Measurements from ENCODE around the gene AADACL4.

Gene AADACL4

GRCh38 chr1:12643785-12644184 is at the start of gene AADACL4:
Gene AADACL4, plus strand, starts transcription at chr1:12644085. Its CDS starts 462 bp downstream, at chr1:12644547.
- DNase-seq (ENCODE audit: low read depth in 2 of 2, low spot score in 1 of 2): no peak

DNA sequence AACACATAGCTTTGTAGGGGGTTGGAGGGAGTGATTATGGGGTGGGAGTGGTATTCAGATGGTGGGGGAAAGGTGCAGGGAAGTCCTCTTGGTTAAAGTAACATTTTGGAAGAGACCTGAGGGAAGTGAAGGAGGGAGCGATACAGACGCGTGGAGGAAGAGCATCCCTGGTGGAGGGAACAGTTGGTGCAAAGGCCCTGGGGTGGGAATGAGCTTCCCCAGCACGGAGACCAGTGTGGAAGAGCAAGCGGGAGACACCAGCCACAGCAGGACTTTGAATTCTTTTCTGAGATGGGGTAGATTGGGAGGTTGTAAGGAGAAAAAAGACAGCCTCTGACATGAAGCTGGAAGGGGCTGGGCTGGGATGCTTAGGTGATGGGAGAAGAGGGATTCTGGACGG is 49.4 kb upstream of the AADACL4 start:
- DNase-seq (ENCODE audit: low read depth in 2 of 2, low spot score in 1 of 2): no peak

GRCh38 chr1:12594966-12595756 is 48.7 kb upstream of the AADACL4 start:
- no peak for DNase-seq (ENCODE audit: low read depth in 2 of 2, low spot score in 1 of 2)

GRCh38 chr1:12595757-12596006 is 48.2 kb upstream of the AADACL4 start:
- no peak for DNase-seq (ENCODE audit: low read depth in 2 of 2, low spot score in 1 of 2)

DNA sequence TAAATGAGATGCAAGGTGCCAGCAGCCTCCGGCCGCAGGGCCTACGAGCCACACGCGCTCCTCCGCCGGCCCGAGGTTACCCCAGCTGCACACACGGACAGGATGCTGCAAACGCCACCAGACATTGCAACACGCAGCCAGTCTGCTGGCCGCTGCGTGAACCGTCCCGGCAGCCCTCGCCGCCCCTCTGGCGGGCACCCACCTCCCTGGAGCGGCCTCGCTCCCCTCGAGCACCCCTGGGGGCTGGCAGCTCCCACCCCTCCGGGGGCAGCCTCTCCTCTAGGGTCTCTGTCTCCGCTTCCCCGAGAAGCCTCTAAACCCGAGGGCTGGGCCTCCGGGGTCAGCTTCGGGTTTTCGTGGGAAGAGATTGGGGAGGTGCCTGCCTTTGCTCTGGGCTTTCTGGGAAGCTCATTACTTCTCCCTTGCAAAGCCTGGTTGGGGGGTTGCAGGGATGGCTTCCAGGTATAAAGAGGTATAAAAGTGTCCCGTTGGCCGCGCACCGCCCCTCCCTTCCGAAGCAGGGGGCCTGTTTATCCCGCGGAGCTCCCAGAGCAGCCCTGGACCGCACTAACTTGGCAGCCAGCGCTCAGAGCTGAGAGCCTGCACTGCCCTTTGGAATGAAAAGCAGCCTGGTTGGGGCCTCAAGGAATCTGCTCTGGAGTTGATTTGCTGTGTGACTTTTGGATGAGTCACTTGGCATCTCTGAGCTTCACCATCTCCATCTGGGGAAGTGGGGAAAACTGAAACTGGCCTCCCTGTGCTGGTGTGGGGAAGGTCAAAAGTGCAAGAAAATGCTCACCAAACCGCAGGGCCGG is 47.7 kb upstream of the AADACL4 start:
- DNase-seq (ENCODE audit: low read depth in 2 of 2, low spot score in 1 of 2): no peak

GRCh38 chr1:12597792-12598191 is 46.1 kb upstream of the AADACL4 start:
- DNase-seq (ENCODE audit: low read depth in 2 of 2, low spot score in 1 of 2): no peak

DNA sequence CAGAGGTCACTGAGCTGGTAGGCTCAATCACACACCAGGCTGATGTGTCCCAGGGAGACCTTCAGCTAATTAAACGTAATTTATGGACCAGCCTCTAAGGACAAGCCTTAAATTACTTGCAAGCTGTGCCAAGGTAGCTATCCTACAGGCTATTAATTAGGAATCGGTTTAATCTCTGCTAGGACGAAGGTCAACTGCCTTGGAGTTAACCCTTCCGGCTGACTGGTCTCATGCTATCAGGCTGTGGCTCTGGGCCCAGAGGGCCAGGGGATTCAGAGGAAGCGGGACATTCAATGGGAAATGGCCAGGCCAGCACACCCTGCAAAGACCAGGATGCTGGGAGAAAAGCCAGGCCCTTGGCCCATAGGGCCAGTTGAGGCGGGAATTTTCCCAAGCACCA is 44.9 kb upstream of the AADACL4 start:
- DNase-seq (ENCODE audit: low read depth in 2 of 2, low spot score in 1 of 2): no peak

- DNase-seq (ENCODE audit: low read depth in 2 of 2, low spot score in 1 of 2): no peak
These were observed 44.2 kb upstream of the AADACL4 start for GRCh38 chr1:12599657-12600056.

DNA sequence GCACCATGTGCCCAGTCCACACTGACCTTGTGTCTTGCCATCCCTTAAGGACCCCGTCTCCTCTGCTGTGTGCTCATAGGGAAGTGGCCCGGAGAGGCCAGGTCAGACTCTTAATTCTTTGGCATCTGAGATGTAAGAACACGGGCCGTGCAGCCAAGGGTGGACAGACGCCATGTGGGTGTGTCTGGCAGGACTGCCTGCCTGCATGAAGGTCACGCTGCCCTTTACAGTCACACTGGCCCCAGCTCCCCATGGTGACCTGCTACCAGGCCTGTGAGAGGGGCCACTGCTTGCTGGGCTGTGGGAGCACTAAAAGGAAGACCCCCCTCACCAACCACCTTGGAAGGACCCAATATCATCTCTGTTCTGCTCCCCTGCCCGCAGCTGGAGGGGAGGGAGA is 43.5 kb upstream of the AADACL4 start:
- no peak for DNase-seq (ENCODE audit: low read depth in 2 of 2, low spot score in 1 of 2)

DNA sequence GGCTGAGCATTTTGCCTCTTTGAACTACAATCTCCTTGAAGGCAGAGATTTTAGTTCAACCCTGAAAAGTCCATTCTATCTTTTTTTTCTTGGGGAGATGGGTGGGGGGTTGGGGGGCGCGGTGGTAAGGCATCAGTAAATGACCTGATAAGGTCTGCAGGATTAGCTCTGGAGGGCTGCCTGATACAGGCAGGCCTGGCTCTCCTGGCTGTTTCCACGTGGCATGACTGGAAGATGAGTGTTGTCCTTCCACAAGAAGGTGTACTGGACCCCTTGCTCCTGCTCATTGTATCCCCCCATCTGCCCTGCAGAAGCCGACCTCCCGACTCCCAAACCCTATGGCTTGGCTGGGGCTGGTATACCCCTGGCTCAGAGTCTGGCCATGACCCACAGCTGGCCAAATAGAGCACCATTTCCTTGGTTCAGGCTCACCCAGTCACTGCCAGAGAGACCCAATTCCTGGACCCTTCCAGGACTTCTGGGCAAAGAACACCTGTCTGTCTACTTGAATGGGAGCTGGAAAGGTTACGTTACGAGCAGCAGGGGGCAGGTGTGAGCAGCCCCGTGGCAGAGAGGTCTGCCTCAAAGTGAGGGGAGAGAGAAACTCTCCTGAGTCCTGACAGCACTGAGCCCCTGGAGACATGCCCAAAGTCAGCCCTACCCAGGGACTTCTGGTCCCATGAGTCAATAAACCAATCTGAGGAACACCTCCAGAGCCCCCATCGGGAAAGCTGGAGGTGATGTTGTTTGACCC is 42.8 kb upstream of the AADACL4 start:
- peak in 1 of 2 donors; percentile 43 for DNase-seq (ENCODE audit: low read depth in 2 of 2, low spot score in 1 of 2)

DNA sequence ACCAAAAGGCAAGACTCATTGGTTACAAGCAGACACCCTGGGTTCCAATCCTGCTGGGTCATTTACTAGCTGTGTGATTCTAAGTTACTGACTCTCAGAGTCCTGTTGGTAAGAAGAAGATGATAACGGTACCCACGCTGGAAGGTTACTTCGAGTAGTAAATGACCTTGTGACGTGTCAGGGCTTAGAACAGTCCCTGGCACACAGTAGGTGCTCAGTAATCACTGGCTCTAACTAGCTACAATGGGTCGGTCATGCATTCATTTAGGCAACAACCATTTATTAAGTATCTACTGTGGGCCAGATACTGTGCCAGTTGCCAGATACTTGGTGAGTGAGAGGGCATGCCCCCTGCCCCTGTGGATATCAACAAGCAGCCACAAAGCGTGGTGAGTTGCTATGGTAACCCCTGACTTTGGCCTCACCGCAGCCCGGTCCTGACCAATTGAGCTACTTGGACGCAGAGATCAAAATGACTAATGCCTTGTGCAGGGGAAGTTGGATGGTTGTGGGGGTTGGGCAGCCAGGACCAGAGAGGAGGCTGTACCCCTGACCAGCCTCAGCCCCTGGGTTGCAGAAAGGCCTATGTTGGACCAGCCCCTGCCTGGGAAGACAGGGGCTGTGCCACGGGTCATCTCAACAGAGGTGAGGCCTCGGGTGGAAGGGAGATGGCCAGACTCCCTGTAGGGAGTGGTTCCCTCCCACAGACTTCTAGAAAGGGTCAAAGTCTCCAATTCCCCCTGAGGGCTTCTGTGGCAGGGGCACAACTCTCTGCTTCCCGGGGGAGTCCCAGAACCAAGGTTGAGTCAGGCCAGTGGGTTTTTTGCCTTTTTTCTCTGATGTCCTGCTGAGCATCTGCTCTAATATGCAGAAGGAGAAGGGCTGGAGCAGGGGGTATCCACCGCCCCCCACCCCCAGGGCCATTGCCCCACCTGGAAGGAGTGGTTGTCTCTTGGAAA is 41.9 kb upstream of the AADACL4 start:
- no peak for DNase-seq (ENCODE audit: low read depth in 2 of 2, low spot score in 1 of 2)

DNA sequence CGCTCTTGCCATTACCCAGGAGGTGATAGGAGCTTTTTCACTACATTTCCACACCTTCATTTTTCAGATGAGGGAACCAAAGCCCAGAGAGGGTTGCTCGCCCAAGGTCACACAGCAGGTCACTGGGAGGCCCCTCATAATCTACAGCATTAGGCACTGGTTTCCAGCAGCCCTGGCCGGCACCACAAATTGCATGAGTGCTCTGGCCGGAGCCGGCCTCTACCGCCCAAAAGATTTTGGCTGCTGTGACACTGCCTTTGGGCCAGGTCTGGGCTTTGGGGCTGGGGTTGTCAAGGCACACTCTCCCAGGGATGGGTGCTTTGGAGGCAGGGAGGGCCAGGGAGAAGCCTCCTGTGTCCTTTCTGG is 41.2 kb upstream of the AADACL4 start:
- DNase-seq (ENCODE audit: low read depth in 2 of 2, low spot score in 1 of 2): no peak

DNA sequence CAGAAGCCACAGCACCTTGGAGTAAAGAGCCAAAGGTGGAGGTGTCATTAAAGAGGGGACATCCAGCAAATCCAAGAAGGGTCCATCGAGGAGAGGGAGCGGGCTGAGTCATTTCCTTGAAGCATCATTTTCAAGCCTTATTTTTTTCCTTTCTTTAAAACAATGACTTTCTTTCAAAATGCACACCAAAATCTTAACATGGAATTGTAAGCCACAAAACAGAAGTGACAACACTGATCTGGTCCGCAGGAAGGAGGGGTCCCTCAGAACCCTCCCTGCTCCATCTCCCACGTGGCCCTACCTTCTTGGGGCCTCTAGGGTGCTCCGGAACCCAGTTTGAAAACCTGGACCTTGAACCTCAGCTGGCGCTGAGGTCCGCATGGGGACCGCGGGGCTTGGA is 40.7 kb upstream of the AADACL4 start:
- no peak for DNase-seq (ENCODE audit: low read depth in 2 of 2, low spot score in 1 of 2)

GRCh38 chr1:12604114-12604874 is 39.6 kb upstream of the AADACL4 start:
- DNase-seq (ENCODE audit: low read depth in 2 of 2, low spot score in 1 of 2): peak in 1 of 2 donors; percentile 28

- DNase-seq (ENCODE audit: low read depth in 2 of 2, low spot score in 1 of 2): no peak
These were observed 38.9 kb upstream of the AADACL4 start for GRCh38 chr1:12604986-12605385.

- no peak for DNase-seq (ENCODE audit: low read depth in 2 of 2, low spot score in 1 of 2)
These were observed 36.6 kb upstream of the AADACL4 start for GRCh38 chr1:12607263-12607662.

GRCh38 chr1:12608311-12608957 is 35.5 kb upstream of the AADACL4 start:
- no peak for DNase-seq (ENCODE audit: low read depth in 2 of 2, low spot score in 1 of 2)

DNA sequence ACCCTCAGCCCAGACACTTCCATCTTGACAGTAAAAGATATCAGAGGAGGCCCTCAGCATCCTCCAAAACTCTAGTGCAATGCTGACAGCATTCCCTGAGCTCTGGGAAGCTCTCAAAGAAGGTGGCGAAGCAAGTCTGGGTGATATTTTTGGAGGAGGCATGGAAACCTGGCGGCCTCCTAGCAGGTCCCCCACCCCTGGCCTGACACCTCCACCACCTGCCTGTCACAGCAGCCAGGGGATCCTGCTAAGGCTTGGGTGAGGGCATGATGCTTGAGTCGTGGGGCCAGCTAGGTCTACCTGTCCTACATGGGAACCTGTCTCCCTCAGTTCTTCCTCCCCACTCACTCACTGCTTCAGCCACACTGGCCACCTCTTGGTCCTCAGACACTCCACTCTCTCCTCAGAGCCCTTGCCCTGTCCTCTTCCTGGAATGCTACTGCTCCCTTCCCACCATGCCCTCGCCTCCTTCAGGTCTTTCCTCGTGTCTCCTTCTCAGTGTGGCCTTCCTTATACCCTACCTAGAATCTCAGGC is 34.3 kb upstream of the AADACL4 start:
- no peak for DNase-seq (ENCODE audit: low read depth in 2 of 2, low spot score in 1 of 2)

DNA sequence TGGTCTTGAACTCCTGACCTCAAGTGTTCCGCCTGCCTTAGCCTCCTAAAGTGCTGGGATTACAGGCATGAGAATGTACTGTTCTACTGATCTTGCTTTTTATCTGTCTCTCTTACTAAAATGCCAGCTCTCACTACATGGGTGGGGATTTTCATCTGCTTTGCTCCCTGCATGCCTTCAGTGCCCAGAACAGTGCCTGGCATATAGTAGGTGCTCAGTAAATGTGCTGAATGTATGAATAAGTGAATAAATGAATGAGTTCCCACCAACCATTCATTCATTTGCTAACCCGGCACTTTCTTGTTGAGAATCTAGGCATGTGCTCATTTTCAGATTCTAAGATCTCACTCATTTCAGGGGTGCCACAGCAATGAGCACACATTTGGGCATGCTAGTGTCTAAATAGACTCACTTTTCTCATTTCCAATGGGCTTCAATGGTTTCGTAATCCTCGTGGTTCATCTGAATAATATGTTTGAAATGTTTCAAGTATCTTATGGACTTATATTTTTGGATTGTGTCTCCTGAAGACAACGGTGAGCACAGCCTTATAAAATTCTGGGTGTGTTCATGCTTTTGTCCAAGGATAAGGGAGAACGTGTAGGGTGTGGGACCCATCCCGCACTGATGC is 33.5 kb upstream of the AADACL4 start:
- DNase-seq (ENCODE audit: low read depth in 2 of 2, low spot score in 1 of 2): no peak
